NCI-H1930 (cell line): ENCODE measurements around the gene UBR7.
"Not testable (repeated sequence)": the region's sequence is repeated elsewhere in the genome, so short reads cannot be mapped to it uniquely, and the experiment has no call there.

Experiments
- DNase-seq, 2 experiments: peaks; one replicate each; lab custom pipeline; 2025; lab: John Stamatoyannopoulos, UW

Gene UBR7

GRCh38 chr14:93195316-93195999, 11.6 kb upstream of the UBR7 start:
- DNase-seq = no peak

- no peak for DNase-seq
Observed at GRCh38 chr14:93199031-93199430, 8.0 kb upstream of the UBR7 start.

GRCh38 chr14:93200553-93200952, 6.5 kb upstream of the UBR7 start:
- no peak for DNase-seq

- DNase-seq = no peak
Observed at GRCh38 chr14:93201155-93201704, 5.8 kb upstream of the UBR7 start.

- DNase-seq = peak; percentile 42 to 46
Observed at GRCh38 chr14:93207468-93208308, 632 bp downstream of the UBR7 start.

- no peak for DNase-seq
Observed at GRCh38 chr14:93212432-93212831, 5.4 kb downstream of the UBR7 start.

- DNase-seq = no peak
Observed at GRCh38 chr14:93214598-93214997, 7.5 kb downstream of the UBR7 start.

GRCh38 chr14:93219103-93219726, 12.2 kb downstream of the UBR7 start:
- peak; percentile 5 to 24 for DNase-seq

- DNase-seq = no peak
Observed at GRCh38 chr14:93220509-93220908, 13.5 kb downstream of the UBR7 start.

- no peak for DNase-seq
Observed at GRCh38 chr14:93223565-93223964, 16.5 kb downstream of the UBR7 start.

- no peak for DNase-seq
Observed at GRCh38 chr14:93228550-93228949, 21.5 kb downstream of the UBR7 start.

- no peak for DNase-seq
Observed at GRCh38 chr14:93230539-93230938, 23.5 kb downstream of the UBR7 start.

- peak in 1 of 2 experiments; percentile 5 for DNase-seq
Observed at GRCh38 chr14:93231129-93231979, 24.3 kb downstream of the UBR7 start.

GRCh38 chr14:93232159-93232558, 25.1 kb downstream of the UBR7 start:
- no peak for DNase-seq

GRCh38 chr14:93233078-93233477, 26.0 kb downstream of the UBR7 start:
- DNase-seq = not testable (repeated sequence)

- no peak for DNase-seq
Observed at GRCh38 chr14:93234798-93235197, 27.7 kb downstream of the UBR7 start.

- DNase-seq = no peak
Observed at GRCh38 chr14:93239869-93240677, 33.0 kb downstream of the UBR7 start.

- no peak for DNase-seq
Observed at GRCh38 chr14:93240678-93241000, 33.6 kb downstream of the UBR7 start.

GRCh38 chr14:93245764-93246420, 38.8 kb downstream of the UBR7 start:
- DNase-seq = no peak

GRCh38 chr14:93246534-93246933, 39.5 kb downstream of the UBR7 start:
- DNase-seq = no peak
